Mesenchymal stem cell (in vitro differentiated cells and primary cell): ENCODE results near the gene PDXDC1.
A peak's percentile ranks its signal among the peaks of the same experiment; 100 is the strongest.
"Not testable (repeated sequence)": the region's sequence is repeated elsewhere in the genome, so short reads cannot be mapped to it uniquely, and the experiment has no call there.

Source experiments
- DNase-seq: peaks from one replicate; pipeline ENCODE4 v3.0.0-alpha.2; 2013
- H2AFZ ChIP-seq: one replicate; pipeline ENCODE4 v1.6.1; 2013; ENCODE audit warnings: low read depth, mild to moderate bottlenecking, control low read depth, inconsistent platforms, low read length, moderate library complexity
- H2AK5ac ChIP-seq: 2 replicates; pipeline ENCODE4 v1.6.1; 2013; ENCODE audit warnings: low read length, moderate library complexity, mild to moderate bottlenecking, inconsistent platforms; ENCODE audit not compliant: severe bottlenecking
- H2BK120ac ChIP-seq: one replicate; pipeline ENCODE4 v1.6.1; 2013; ENCODE audit warnings: low read depth, mild to moderate bottlenecking, inconsistent platforms, low read length, moderate library complexity
- H2BK12ac ChIP-seq, 2 experiments: one replicate each; pipeline ENCODE4 v1.6.1; 2013; ENCODE audit warnings: inconsistent platforms in 2 of 2, low read length in 2 of 2, mild to moderate bottlenecking in 2 of 2, moderate library complexity in 2 of 2, control low read depth in 1 of 2
- H2BK15ac ChIP-seq: one replicate; pipeline ENCODE4 v1.6.1; 2013; ENCODE audit warnings: mild to moderate bottlenecking, low read depth, inconsistent platforms; ENCODE audit not compliant: poor library complexity, severe bottlenecking
- H2BK5ac ChIP-seq: 2 replicates; pipeline ENCODE4 v1.6.1; 2013; ENCODE audit warnings: low read depth, mild to moderate bottlenecking, low read length, control low read depth, inconsistent platforms; ENCODE audit not compliant: poor library complexity, severe bottlenecking
- H3K14ac ChIP-seq, 2 experiments: one replicate each; pipeline ENCODE4 v1.6.1; 2013; ENCODE audit warnings: inconsistent platforms in 2 of 2, low read length in 2 of 2, control low read depth in 1 of 2, mild to moderate bottlenecking in 1 of 2, moderate library complexity in 1 of 2
- H3K18ac ChIP-seq, 2 experiments: one replicate each; pipeline ENCODE4 v1.6.1; 2013; ENCODE audit warnings: inconsistent platforms in 2 of 2, low read length in 2 of 2, control low read depth in 1 of 2, low read depth in 1 of 2, mild to moderate bottlenecking in 1 of 2
- H3K23ac ChIP-seq, 2 experiments: one replicate each; pipeline ENCODE4 v1.6.1; 2013; ENCODE audit warnings: inconsistent platforms in 2 of 2, low read length in 2 of 2, mild to moderate bottlenecking in 2 of 2, moderate library complexity in 2 of 2, control low read depth in 1 of 2
- H3K27ac ChIP-seq: 2 replicates; pipeline ENCODE4 v1.5.1; 2013; ENCODE audit warnings: mild to moderate bottlenecking, moderate library complexity, low read length, control low read depth, inconsistent platforms; ENCODE audit not compliant: poor library complexity, severe bottlenecking
- H3K27me3 ChIP-seq, 2 experiments: 2 replicates each; pipeline versions ENCODE4 v1.6.1 to v1.7.0; 2013; ENCODE audit warnings: low read length in 2 of 2, mild to moderate bottlenecking in 2 of 2, moderate library complexity in 2 of 2, control low read depth in 1 of 2, inconsistent platforms in 1 of 2; ENCODE audit not compliant: control insufficient read depth in 1 of 2, insufficient read depth in 1 of 2
- H3K36me3 ChIP-seq, 2 experiments: 2 replicates each; pipeline versions ENCODE4 v1.6.1 to v1.7.0; 2013; ENCODE audit warnings: low read length in 2 of 2, control low read depth in 1 of 2, inconsistent platforms in 1 of 2, low read depth in 1 of 2, mild to moderate bottlenecking in 1 of 2; ENCODE audit not compliant: insufficient read depth in 2 of 2, control insufficient read depth in 1 of 2
- H3K4ac ChIP-seq, 2 experiments: one replicate each; pipeline ENCODE4 v1.6.1; 2013; ENCODE audit warnings: inconsistent platforms in 2 of 2, low read length in 2 of 2, mild to moderate bottlenecking in 2 of 2, moderate library complexity in 2 of 2, control low read depth in 1 of 2, low read depth in 1 of 2
- H3K4me1 ChIP-seq: 2 replicates; pipeline ENCODE4 v1.6.1; 2013; ENCODE audit warnings: low read depth, low read length, control low read depth; ENCODE audit not compliant: control insufficient read depth, insufficient read depth
- H3K4me2 ChIP-seq: 2 replicates; pipeline ENCODE4 v1.6.1; 2013; ENCODE audit warnings: low read length, mild to moderate bottlenecking, inconsistent platforms; ENCODE audit not compliant: poor library complexity, severe bottlenecking
- H3K4me3 ChIP-seq, 2 experiments: 2 replicates each; pipeline versions ENCODE4 v1.5.1 to v1.7.0; 2013; ENCODE audit warnings: low read length in 2 of 2, mild to moderate bottlenecking in 2 of 2, control low read depth in 1 of 2, low read depth in 1 of 2; ENCODE audit not compliant: insufficient read depth in 1 of 2
- H3K79me1 ChIP-seq: replicated peaks from 2 replicates; pipeline ENCODE4 v1.6.1; 2013; ENCODE audit warnings: mild to moderate bottlenecking, control low read depth, low read length, inconsistent platforms; ENCODE audit not compliant: poor library complexity, severe bottlenecking
- H3K9ac ChIP-seq: 2 replicates; pipeline ENCODE4 v1.7.0; 2013; ENCODE audit warnings: mild to moderate bottlenecking, low read length, moderate library complexity
- H3K9me3 ChIP-seq: 2 replicates; pipeline ENCODE4 v1.7.0; 2013; ENCODE audit warnings: mild to moderate bottlenecking, low read length; ENCODE audit not compliant: control insufficient read depth
- H4K8ac ChIP-seq: one replicate; pipeline ENCODE4 v1.6.1; 2013; ENCODE audit warnings: inconsistent platforms, mild to moderate bottlenecking, low read length, moderate library complexity
- H4K91ac ChIP-seq: one replicate; pipeline ENCODE4 v1.6.1; 2013; ENCODE audit warnings: mild to moderate bottlenecking, low read length, inconsistent platforms
- WGBS: methylation state at CpG from one replicate; pipeline ENCODE4 v1.1.7; 2013; ENCODE audit warnings: mixed read lengths; 5-methylcytosine and 5-hydroxymethylcytosine counted together

PDXDC1 gene

GRCh38 chr16:15168953-15169652, 194.3 kb downstream of the PDXDC1 start:
- not testable (repeated sequence) for H4K91ac ChIP-seq, H2AFZ ChIP-seq, H4K8ac ChIP-seq, H3K27me3 ChIP-seq, H3K4ac ChIP-seq, H2BK5ac ChIP-seq, H2BK12ac ChIP-seq, H2BK120ac ChIP-seq, H2BK15ac ChIP-seq, H3K36me3 ChIP-seq, H3K23ac ChIP-seq, H3K4me3 ChIP-seq, H3K9ac ChIP-seq, H3K27ac ChIP-seq, H3K14ac ChIP-seq, H3K4me1 ChIP-seq, H3K9me3 ChIP-seq, H3K18ac ChIP-seq, H2AK5ac ChIP-seq, H3K4me2 ChIP-seq, H3K79me1 ChIP-seq
- peak; percentile 13 for DNase-seq
- 7% methylated on average over 1 of the region's 5 CpGs for WGBS

DNA sequence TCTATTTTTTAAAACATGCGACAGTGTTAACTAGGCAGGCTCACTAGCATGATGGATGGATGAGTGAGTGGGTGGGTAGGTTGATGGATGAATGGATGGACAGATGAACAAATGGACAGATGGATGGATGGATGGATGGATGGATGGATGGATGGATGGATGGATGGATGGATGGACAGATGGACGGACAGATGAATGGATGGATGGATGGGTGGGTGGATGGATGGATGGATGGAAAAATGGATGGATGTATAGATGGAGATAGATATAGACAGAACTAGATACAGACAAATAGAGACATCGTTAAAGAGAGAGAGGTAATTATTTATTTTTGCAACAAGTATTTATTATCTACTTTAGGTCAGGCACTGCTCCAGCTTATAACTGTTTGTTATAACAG, 205.1 kb downstream of the PDXDC1 start:
- H3K4ac ChIP-seq, H2AFZ ChIP-seq, H3K36me3 ChIP-seq, H3K79me1 ChIP-seq, H3K23ac ChIP-seq, H3K14ac ChIP-seq, H3K4me1 ChIP-seq, H3K9me3 ChIP-seq, H3K4me3 ChIP-seq, H3K27me3 ChIP-seq, H3K9ac ChIP-seq, H3K27ac ChIP-seq, H4K8ac ChIP-seq, DNase-seq, H2BK120ac ChIP-seq, H2BK15ac ChIP-seq, H2BK12ac ChIP-seq, H2AK5ac ChIP-seq, H2BK5ac ChIP-seq, H3K4me2 ChIP-seq, H3K18ac ChIP-seq: not testable (repeated sequence)
- WGBS, result 79% methylated on average over 1 of the region's 3 CpGs
- peak overlapping the region; percentile 50 for H4K91ac ChIP-seq

GRCh38 chr16:15180946-15181345, 206.1 kb downstream of the PDXDC1 start:
- H2BK5ac ChIP-seq, H2BK12ac ChIP-seq, H2BK15ac ChIP-seq, H3K79me1 ChIP-seq, H3K23ac ChIP-seq, H3K9ac ChIP-seq, H3K27me3 ChIP-seq, H3K4me1 ChIP-seq, H2AFZ ChIP-seq, H3K27ac ChIP-seq, H4K8ac ChIP-seq, H3K9me3 ChIP-seq, H2AK5ac ChIP-seq, DNase-seq, H3K4me2 ChIP-seq, H3K4ac ChIP-seq, H3K18ac ChIP-seq, H2BK120ac ChIP-seq, H3K36me3 ChIP-seq, H3K14ac ChIP-seq, H4K91ac ChIP-seq, H3K4me3 ChIP-seq: not testable (repeated sequence)
- WGBS, result no CpG with 5 or more reads among the region's 1 CpG

- not testable (repeated sequence) for DNase-seq, H3K4me2 ChIP-seq, H3K79me1 ChIP-seq, H3K14ac ChIP-seq, H3K4me3 ChIP-seq, H2BK5ac ChIP-seq, H3K23ac ChIP-seq, H4K8ac ChIP-seq, H3K27ac ChIP-seq, H3K9me3 ChIP-seq, H3K18ac ChIP-seq, H3K27me3 ChIP-seq, H2BK12ac ChIP-seq, H3K4ac ChIP-seq, H2BK15ac ChIP-seq, H3K36me3 ChIP-seq, H3K9ac ChIP-seq, H3K4me1 ChIP-seq, H2BK120ac ChIP-seq, H2AFZ ChIP-seq, H4K91ac ChIP-seq, H2AK5ac ChIP-seq
- no CpG with 5 or more reads among the region's 1 CpG for WGBS
Observed at GRCh38 chr16:15184000-15184399, 209.2 kb downstream of the PDXDC1 start.
